Natural killer cell (primary cell): ENCODE results near the gene ALDH1B1. TPM values are rescaled to one million over a fixed set of nuclear protein-coding genes. Genes with fewer than 3 reads are reported as not detected.

Experiments used
- ATAC-seq, 3 donors: fragments of 150-1000 bp in 2 of 3; fragments of 200-7000 bp in 1 of 3; cut with Tn5 transposase; 1 replicate in 1 of 3; 2 replicates in 2 of 3; pipeline ENCODE4 v1.10.0; 2021; ENCODE audit warnings: mild to moderate bottlenecking in 2 of 3, moderate library complexity in 2 of 3
- DNase-seq, 2 donors: peaks; one replicate each; pipeline versions ENCODE4 v3.0.0 to v3.0.0-alpha.2; 2013 to 2021; ENCODE audit warnings: mixed read lengths in 1 of 2
- H3K27ac ChIP-seq: one replicate; pipeline ENCODE4 v1.5.1; 2013; ENCODE audit warnings: mild to moderate bottlenecking, low read length
- H3K27me3 ChIP-seq: one replicate; pipeline ENCODE4 v1.6.1; 2013; ENCODE audit warnings: low read length; ENCODE audit not compliant: control insufficient read depth, insufficient read depth
- H3K36me3 ChIP-seq: one replicate; pipeline ENCODE4 v1.6.1; 2013; ENCODE audit warnings: low read length; ENCODE audit not compliant: control insufficient read depth, insufficient read depth
- H3K4me1 ChIP-seq: one replicate; pipeline ENCODE4 v1.6.1; 2013; ENCODE audit warnings: low read length; ENCODE audit not compliant: control insufficient read depth, insufficient read depth
- H3K4me3 ChIP-seq: one replicate; pipeline ENCODE4 v1.5.1; 2013; ENCODE audit warnings: low read length
- H3K9me3 ChIP-seq: one replicate; pipeline ENCODE4 v1.6.1; 2013; ENCODE audit warnings: low read length; ENCODE audit not compliant: control insufficient read depth, insufficient read depth
- H3K27ac Mint-ChIP-seq, 2 donors: one replicate each; pipeline ENCODE4 v1.8.0; 2022; ENCODE audit warnings: mild to moderate bottlenecking in 2 of 2, mixed read lengths in 2 of 2, moderate library complexity in 1 of 2
- H3K27me3 Mint-ChIP-seq, 2 donors: one replicate each; pipeline ENCODE4 v1.8.0; 2022; ENCODE audit warnings: low read depth in 2 of 2, mixed read lengths in 2 of 2
- H3K36me3 Mint-ChIP-seq: one replicate; pipeline ENCODE4 v1.8.0; 2022; ENCODE audit warnings: mixed read lengths
- H3K4me1 Mint-ChIP-seq, 2 donors: one replicate each; pipeline ENCODE4 v1.8.0; 2022; ENCODE audit warnings: mixed read lengths in 2 of 2
- H3K4me3 Mint-ChIP-seq: one replicate; pipeline ENCODE4 v1.8.0; 2022; ENCODE audit warnings: mild to moderate bottlenecking, moderate library complexity, mixed read lengths
- H3K9me3 Mint-ChIP-seq, 2 donors: one replicate each; pipeline ENCODE4 v1.8.0; 2022; ENCODE audit warnings: mixed read lengths in 2 of 2
- WGBS: methylation state at CpG from one replicate; pipeline ENCODE4 v1.1.7; 2013; ENCODE audit warnings: missing lambda C conversion rate; ENCODE audit not compliant: insufficient coverage; 5-methylcytosine and 5-hydroxymethylcytosine counted together
- intact Hi-C: fragments of 100-400 bp; cut with micrococcal nuclease; formaldehyde crosslinking; loops from one replicate; pipeline ENCODE4 v1.14.2; 2022
- total RNA-seq, 4 donors: library from RNA; stranded (reverse); fragments of 120-200 nt in 1 of 4; gene quantifications; one replicate each; pipeline versions ENCODE4 v1.2.3 to v1.2.4, GENCODE V29; 2013 to 2022
- TF ChIP-seq, protein P1 (sequence below): fragments of 200-600 bp; IDR thresholded peaks from one replicate; pipeline ENCODE4 v1.8.0; 2022; ENCODE audit warnings: antibody characterized with exemption

The ALDH1B1 gene
- total RNA-seq, 3 donors from 2014 or later (not counting 1 experiment from before 2014, with no cell fraction given), result 2.5 to 5.3 (median 3.5) TPM

DNA sequence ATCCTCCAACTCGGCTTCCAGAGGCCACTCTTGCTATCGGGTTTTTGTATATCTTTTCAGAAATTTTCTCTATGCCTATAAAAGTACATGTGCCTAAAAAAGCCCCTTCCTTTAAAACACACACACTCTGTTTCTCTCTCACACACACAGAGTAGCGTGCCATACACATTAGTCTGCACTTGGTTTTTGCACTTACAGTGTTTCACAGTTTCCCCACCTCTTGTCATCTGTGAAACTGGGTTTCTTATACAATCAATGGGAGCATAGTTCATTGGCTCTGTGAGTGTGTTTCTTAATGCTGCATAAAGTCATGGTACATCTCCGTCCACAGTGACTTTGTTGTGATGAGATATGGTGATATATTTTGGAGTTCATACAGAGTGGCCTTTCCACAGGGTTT, 32.4 kb downstream of the ALDH1B1 start:
- peak overlapping the region; percentile 55 for H3K4me3 Mint-ChIP-seq
- H3K27ac Mint-ChIP-seq, result no peak overlapping the region
- peaks cover 39 to 53% of the 10 kb centered on the region in 2 donors for H3K27me3 Mint-ChIP-seq
- DNase-seq (no peak), ATAC-seq (no peak)
- intact Hi-C loops, result no loop called here
- Histone ChIP-seq H3K4me3 (no peak overlapping the region), H3K4me1 (no peaks in the 10 kb centered on the region), H3K27ac (no peak overlapping the region), H3K9me3 (no peaks in the 10 kb centered on the region), H3K36me3 (no peaks in the 10 kb centered on the region), H3K27me3 (peaks cover 20% of the 10 kb centered on the region)
- peaks cover 0 to 5% of the 10 kb centered on the region in 2 donors for H3K4me1 Mint-ChIP-seq
- no peaks in the 10 kb centered on the region for H3K36me3 Mint-ChIP-seq
- WGBS, result 73% methylated on average over 4 of the region's 4 CpGs
- H3K9me3 Mint-ChIP-seq, result no peaks in the 10 kb centered on the region
- TF ChIP-seq, protein P1, sequence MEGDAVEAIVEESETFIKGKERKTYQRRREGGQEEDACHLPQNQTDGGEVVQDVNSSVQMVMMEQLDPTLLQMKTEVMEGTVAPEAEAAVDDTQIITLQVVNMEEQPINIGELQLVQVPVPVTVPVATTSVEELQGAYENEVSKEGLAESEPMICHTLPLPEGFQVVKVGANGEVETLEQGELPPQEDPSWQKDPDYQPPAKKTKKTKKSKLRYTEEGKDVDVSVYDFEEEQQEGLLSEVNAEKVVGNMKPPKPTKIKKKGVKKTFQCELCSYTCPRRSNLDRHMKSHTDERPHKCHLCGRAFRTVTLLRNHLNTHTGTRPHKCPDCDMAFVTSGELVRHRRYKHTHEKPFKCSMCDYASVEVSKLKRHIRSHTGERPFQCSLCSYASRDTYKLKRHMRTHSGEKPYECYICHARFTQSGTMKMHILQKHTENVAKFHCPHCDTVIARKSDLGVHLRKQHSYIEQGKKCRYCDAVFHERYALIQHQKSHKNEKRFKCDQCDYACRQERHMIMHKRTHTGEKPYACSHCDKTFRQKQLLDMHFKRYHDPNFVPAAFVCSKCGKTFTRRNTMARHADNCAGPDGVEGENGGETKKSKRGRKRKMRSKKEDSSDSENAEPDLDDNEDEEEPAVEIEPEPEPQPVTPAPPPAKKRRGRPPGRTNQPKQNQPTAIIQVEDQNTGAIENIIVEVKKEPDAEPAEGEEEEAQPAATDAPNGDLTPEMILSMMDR, result no peak

DNA sequence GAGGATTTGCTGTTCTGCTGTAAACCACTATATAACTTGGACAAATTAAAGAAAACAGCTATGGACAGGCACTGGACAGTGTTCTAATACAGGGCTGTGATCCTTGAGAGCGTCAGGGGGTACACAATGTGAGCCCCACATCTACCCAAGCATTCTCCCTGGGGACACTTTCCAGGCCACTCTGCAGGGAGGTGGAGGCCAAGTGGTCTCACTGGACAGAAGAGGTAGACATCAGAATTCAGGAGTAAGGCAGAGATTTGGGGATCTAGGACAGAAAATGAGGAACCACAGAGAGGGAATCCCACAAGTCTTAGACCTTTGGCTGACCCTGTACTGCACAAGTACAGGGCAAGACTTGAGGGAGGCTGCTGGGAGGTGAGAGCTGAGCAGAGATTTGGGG, 35.6 kb downstream of the ALDH1B1 start:
- ATAC-seq (no peak), DNase-seq (no peak)
- intact Hi-C loops, result no loop called here
- Mint-ChIP-seq H3K27me3 (peaks cover 30 to 42% of the 10 kb centered on the region in 2 donors), H3K4me3 (no peak overlapping the region), H3K27ac (no peak overlapping the region), H3K4me1 (peaks cover 0 to 5% of the 10 kb centered on the region in 2 donors), H3K36me3 (no peaks in the 10 kb centered on the region), H3K9me3 (no peaks in the 10 kb centered on the region)
- TF ChIP-seq, protein P1, result no peak
- H3K4me1 ChIP-seq, result no peaks in the 10 kb centered on the region
- H3K36me3 ChIP-seq, result no peaks in the 10 kb centered on the region
- no peak overlapping the region for H3K4me3 ChIP-seq
- H3K9me3 ChIP-seq, result no peaks in the 10 kb centered on the region
- no peak overlapping the region for H3K27ac ChIP-seq
- peaks cover 16% of the 10 kb centered on the region for H3K27me3 ChIP-seq
- WGBS, result 82% methylated on average over 1 of the region's 1 CpG

DNA sequence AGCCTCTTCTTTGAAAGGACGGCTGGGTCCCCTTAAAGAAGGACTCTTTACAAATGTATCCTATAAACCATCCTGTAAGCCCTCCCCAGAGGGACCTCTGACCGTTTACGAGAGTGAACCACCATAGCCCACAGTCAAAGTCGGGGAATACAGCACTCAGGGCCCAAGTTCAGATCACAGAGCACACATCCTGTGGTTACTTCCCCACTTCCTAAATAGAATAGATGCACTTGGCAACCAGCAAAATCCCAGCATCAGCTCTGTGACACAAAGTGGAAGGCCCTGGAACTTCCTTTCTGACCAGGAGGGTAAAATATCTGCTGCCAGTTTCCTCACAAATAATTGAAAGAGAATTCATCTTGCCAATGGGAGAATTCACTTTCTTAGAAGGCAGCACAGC, 38.6 kb downstream of the ALDH1B1 start:
- no peaks in the 10 kb centered on the region for H3K36me3 Mint-ChIP-seq
- 5% methylated on average over 4 of the region's 4 CpGs for WGBS
- H3K9me3 ChIP-seq, result no peaks in the 10 kb centered on the region
- H3K4me1 ChIP-seq, result no peaks in the 10 kb centered on the region
- TF ChIP-seq, protein P1, result no peak
- no peak overlapping the region for H3K27ac ChIP-seq
- no peaks in the 10 kb centered on the region for H3K9me3 Mint-ChIP-seq
- H3K27me3 ChIP-seq, result no peaks in the 10 kb centered on the region
- no peak overlapping the region for H3K4me3 Mint-ChIP-seq
- H3K36me3 ChIP-seq, result no peaks in the 10 kb centered on the region
- no peak overlapping the region for H3K27ac Mint-ChIP-seq
- intact Hi-C loops, result no loop called here
- ATAC-seq (no peak), DNase-seq (no peak)
- no peak overlapping the region for H3K4me3 ChIP-seq
- no peaks in the 10 kb centered on the region for H3K4me1 Mint-ChIP-seq
- peaks cover 14 to 25% of the 10 kb centered on the region in 2 donors for H3K27me3 Mint-ChIP-seq

DNA sequence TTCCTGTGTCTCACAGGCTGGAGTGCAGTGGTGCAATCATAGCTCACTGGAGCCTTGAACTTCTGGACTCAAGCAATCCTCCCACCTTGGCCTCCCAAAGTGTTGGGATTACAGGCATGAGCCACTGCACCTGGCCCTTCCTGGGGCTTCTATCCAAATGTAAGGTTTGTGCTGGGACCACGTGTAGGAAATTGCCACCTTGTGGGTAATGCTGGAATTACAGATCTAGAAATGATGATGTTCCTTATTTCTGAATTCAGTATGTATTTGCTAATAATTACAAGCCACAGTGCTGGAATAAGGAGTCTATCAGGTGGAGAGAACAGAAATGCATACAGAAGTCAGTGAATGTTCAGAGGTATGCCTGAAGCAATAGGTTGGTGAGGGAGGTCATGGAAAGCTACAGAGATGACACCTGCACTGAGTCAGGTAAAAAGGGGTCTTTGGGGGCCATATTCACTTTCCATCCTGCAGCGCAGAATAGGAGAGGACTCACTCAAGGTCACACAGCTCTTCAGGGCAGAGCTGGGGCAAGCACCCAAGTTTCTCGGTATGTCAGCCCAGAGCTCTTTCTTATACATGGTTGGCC, 40.5 kb downstream of the ALDH1B1 start:
- no peaks in the 10 kb centered on the region for H3K4me1 ChIP-seq
- no peaks in the 10 kb centered on the region for H3K27me3 ChIP-seq
- Mint-ChIP-seq H3K36me3 (no peaks in the 10 kb centered on the region), H3K4me3 (no peak overlapping the region), H3K27ac (no peak overlapping the region), H3K27me3 (peaks cover 8 to 18% of the 10 kb centered on the region in 2 donors), H3K9me3 (no peaks in the 10 kb centered on the region), H3K4me1 (peaks cover 0 to 6% of the 10 kb centered on the region in 2 donors)
- peak in 1 of 2 donors; percentile 61 for DNase-seq
- H3K27ac ChIP-seq, result no peak overlapping the region
- no peak overlapping the region for H3K4me3 ChIP-seq
- no peaks in the 10 kb centered on the region for H3K9me3 ChIP-seq
- TF ChIP-seq, protein P1, result peak; percentile 71
- no peaks in the 10 kb centered on the region for H3K36me3 ChIP-seq
- intact Hi-C loops, result loop anchor here (1.0 kb wide), 2 partner anchors 12 to 520 kb away; no protein-coding TSS in a partner anchor
- peak in 1 of 3 donors; percentile 34 for ATAC-seq
- 35% methylated on average over 3 of the region's 3 CpGs for WGBS
